Tibial nerve (tissue), 4 donors: ENCODE results near the gene QPCTL. TPM values are rescaled to one million over a fixed set of nuclear protein-coding genes. Genes with fewer than 3 reads are reported as not detected.

Experiments
- DNase-seq, 2 donors: peaks; one replicate each; pipeline ENCODE4 v3.0.0-alpha.2; 2019; ENCODE audit warnings: low spot score in 2 of 2
- H3K27ac ChIP-seq, 4 donors: fragments of 200-600 bp; sonication (generic) in 3 of 4; one replicate each; pipeline ENCODE4 v1.5.1; 2017 to 2019; ENCODE audit warnings: mild to moderate bottlenecking in 1 of 4
- H3K27me3 ChIP-seq, 2 donors: fragments of 200-600 bp; sonication (generic) in 1 of 2; one replicate each; pipeline versions ENCODE4 v1.5.1 to v1.6.0; 2017 to 2019
- H3K36me3 ChIP-seq, 3 donors: fragments of 200-600 bp; sonication (generic); one replicate each; pipeline ENCODE4 v1.5.1; 2018 to 2019
- H3K4me1 ChIP-seq, 4 donors: fragments of 200-600 bp; sonication (generic) in 3 of 4; one replicate each; pipeline ENCODE4 v1.5.1; 2017 to 2019
- H3K4me3 ChIP-seq, 4 donors: fragments of 200-600 bp; sonication (generic) in 3 of 4; one replicate each; pipeline ENCODE4 v1.5.1; 2017 to 2019; ENCODE audit warnings: mild to moderate bottlenecking in 1 of 4, moderate library complexity in 1 of 4
- H3K9me3 ChIP-seq, 4 donors: fragments of 200-600 bp; sonication (generic) in 3 of 4; one replicate each; pipeline ENCODE4 v1.5.1; 2017 to 2019
- CTCF ChIP-seq, 5 experiments: fragments of 200-600 bp in 3 of 5; fragments of 450-650 bp in 2 of 5; sonication (generic) in 3 of 5; IDR thresholded peaks; one replicate each; pipeline ENCODE4 v1.5.1; 2016 to 2019; ENCODE audit warnings: antibody characterized with exemption in 5 of 5, mild to moderate bottlenecking in 3 of 5, moderate library complexity in 2 of 5
- EP300 ChIP-seq, 2 donors: sonication (generic); formaldehyde crosslinking; IDR thresholded peaks; one replicate each; pipeline ENCODE4 v1.6.1; 2017; ENCODE audit warnings: antibody characterized with exemption in 2 of 2, mild to moderate bottlenecking in 1 of 2
- POLR2A ChIP-seq, 2 donors: fragments of 450-650 bp; IDR thresholded peaks; one replicate each; pipeline ENCODE4 v1.6.1; 2017; ENCODE audit warnings: antibody characterized with exemption in 2 of 2, mild to moderate bottlenecking in 2 of 2, moderate library complexity in 2 of 2
- WGBS, 2 donors: methylation state at CpG; one replicate each; pipeline ENCODE4 v1.1.5; 2018; 5-methylcytosine and 5-hydroxymethylcytosine counted together
- total RNA-seq, 4 donors: library from RNA; depleted of rRNA; stranded (reverse); fragments of >200 nt; gene quantifications; one replicate each; pipeline ENCODE4 v1.1.0, GENCODE V29; 2016

Gene QPCTL
- total RNA-seq, 4 donors from 2014 or later: 5.9 to 13.2 (median 10.5) TPM

- peaks cover 0 to 35% (median 16%) of the 10 kb centered on the region in 4 donors for H3K4me1 ChIP-seq
- peaks cover 8 to 98% of the 10 kb centered on the region in 2 donors for H3K27me3 ChIP-seq
- 2 to 3% methylated on average over 19 of the region's 19 CpGs for WGBS, 2 donors
- no peaks in the 10 kb centered on the region for H3K36me3 ChIP-seq
- no peak overlapping the region for H3K27ac ChIP-seq
- H3K4me3 ChIP-seq: peak overlapping the region in 2 of 4 donors; percentile 20 to 24
- no peak for DNase-seq
- TF ChIP-seq EP300 (IDR thresholded peaks at IDR 0.05) (no peak), CTCF (IDR thresholded peaks at IDR 0.05) (no peak), POLR2A (IDR thresholded peaks at IDR 0.05) (no peak)
- no peaks in the 10 kb centered on the region for H3K9me3 ChIP-seq
Measured at GRCh38 chr19:45668342-45668871, 24.1 kb upstream of the QPCTL start.

GRCh38 chr19:45670670-45671453 is 21.6 kb upstream of the QPCTL start:
- TF ChIP-seq CTCF (IDR thresholded peaks at IDR 0.05) (no peak), POLR2A (IDR thresholded peaks at IDR 0.05) (no peak), EP300 (IDR thresholded peaks at IDR 0.05) (no peak)
- peaks cover 8 to 91% of the 10 kb centered on the region in 2 donors for H3K27me3 ChIP-seq
- peaks cover 0 to 35% (median 16%) of the 10 kb centered on the region in 4 donors for H3K4me1 ChIP-seq
- 12 to 16% methylated on average over 38 to 41 of the region's 42 CpGs for WGBS, 2 donors
- H3K4me3 ChIP-seq: no peak overlapping the region
- no peaks in the 10 kb centered on the region for H3K36me3 ChIP-seq
- DNase-seq: no peak
- no peaks in the 10 kb centered on the region for H3K9me3 ChIP-seq
- H3K27ac ChIP-seq: no peak overlapping the region

- TF ChIP-seq EP300 (IDR thresholded peaks at IDR 0.05): no peak
- TF ChIP-seq CTCF (IDR thresholded peaks at IDR 0.05): no peak
- no peak for TF ChIP-seq POLR2A (IDR thresholded peaks at IDR 0.05)
- Histone ChIP-seq H3K4me3 (no peak overlapping the region), H3K4me1 (peaks cover 0 to 29% (median 8%) of the 10 kb centered on the region in 4 donors), H3K27me3 (peaks cover 12 to 91% of the 10 kb centered on the region in 2 donors), H3K36me3 (no peaks in the 10 kb centered on the region), H3K9me3 (no peaks in the 10 kb centered on the region), H3K27ac (no peak overlapping the region)
- DNase-seq: no peak
- WGBS, 2 donors: 71 to 76% methylated on average over 7 of the region's 7 CpGs
Measured at GRCh38 chr19:45674946-45675345, 17.5 kb upstream of the QPCTL start.

GRCh38 chr19:45676851-45677263 is 15.6 kb upstream of the QPCTL start:
- Histone ChIP-seq H3K27ac (no peak overlapping the region), H3K27me3 (peaks cover 5 to 77% of the 10 kb centered on the region in 2 donors), H3K36me3 (no peaks in the 10 kb centered on the region), H3K9me3 (no peaks in the 10 kb centered on the region), H3K4me3 (peak overlapping the region in 3 of 4 donors; percentile 2 to 43 (median 33)), H3K4me1 (peaks cover 0 to 27% (median 10%) of the 10 kb centered on the region in 4 donors)
- DNase-seq: no peak
- 7 to 11% methylated on average over 24 to 26 of the region's 28 CpGs for WGBS, 2 donors
- TF ChIP-seq CTCF (IDR thresholded peaks at IDR 0.05) (no peak), EP300 (IDR thresholded peaks at IDR 0.05) (no peak), POLR2A (IDR thresholded peaks at IDR 0.05) (no peak)
